GM18907 (cell line): ENCODE data around the gene CD79A.

Source experiments
- ATAC-seq: cut with Tn5 transposase; IDR thresholded peaks from one replicate; pipeline ENCODE4 v1.9.1; 2021; ENCODE audit warnings: mild to moderate bottlenecking, moderate library complexity; ENCODE audit not compliant: unreplicated experiment

CD79A gene

DNA sequence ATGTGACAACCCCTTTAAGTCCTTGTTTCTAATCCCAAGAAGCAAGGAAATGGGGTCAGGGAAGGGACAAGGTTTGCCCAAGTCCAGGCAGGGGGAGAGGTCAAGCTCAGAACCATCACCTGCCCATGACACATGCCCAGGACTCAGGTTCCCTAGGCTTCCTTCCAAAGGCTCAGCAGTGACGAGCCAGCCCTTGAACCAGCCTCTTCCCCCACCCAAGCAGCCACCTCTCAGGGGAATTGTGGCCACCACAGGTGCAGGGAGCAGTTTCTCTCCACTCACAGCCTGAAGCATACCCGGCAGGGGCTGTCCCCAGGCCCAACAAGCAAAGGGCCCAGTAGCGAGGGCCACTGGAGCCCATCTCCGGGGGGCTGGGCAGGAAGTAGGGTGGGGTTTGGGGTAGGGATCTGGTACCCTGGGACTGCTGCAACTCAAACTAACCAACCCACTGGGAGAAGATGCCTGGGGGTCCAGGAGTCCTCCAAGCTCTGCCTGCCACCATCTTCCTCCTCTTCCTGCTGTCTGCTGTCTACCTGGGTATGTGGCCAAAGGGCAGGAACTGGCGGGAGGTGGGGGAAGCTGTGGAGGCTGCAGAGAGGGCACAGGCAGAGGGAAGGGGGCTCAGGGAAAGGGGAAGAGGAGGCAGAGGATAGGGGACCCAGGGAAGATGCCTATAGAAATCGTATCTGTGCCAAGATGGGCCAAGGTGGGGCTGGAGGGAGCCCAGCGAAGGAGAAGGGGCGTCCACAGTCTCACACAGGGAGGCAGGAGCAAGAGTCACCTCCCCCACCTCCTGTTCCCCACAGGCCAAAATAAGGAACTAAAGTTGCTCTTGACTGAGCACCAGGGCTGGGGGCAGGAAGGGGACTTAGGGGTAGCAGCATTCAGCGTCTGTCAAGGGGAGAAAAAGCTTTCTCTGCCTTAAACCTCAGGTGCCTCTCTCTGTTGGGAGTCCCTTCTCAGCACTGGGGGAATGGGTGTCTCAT is at the start of gene CD79A:
Gene CD79A (plus strand): TSS at position 433 of the 986 bp plus-strand sequence. CDS start 26 bp downstream, at position 459.
- ATAC-seq: peak; percentile 76

DNA sequence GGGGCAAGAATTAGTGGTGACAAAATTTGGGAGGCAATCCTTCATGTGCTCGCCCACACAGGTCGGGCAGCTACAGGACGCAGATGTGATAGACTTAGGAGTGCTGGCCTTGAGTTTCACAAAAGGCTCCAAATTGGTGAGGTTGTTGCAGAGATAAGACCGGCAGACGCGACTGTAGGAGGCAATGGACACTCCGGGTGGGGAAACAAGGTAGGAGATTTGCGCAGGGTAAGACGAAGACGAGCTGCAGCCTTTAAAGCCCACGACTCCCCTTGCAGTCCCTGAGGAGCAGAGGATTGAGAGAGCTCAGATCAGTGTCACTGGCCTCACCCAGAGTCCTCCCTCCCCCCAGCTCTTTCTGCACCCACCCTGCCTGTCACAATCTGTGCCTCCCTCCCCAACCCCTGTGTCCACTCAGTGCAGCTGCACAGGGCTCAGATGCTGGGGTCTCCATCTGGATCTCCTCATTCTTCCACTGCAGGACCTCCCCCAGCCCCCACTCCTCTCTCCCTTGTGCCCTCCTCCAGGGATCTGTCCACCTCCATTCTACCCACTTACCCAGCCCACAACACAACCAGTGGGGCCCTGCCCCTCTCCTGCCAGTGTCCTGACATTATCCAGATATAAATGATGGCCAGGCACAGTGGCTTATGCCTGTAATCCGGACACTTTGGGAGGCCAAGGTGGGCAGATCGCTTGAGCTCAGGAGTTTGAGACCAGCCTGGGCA is 38.9 kb upstream of the CD79A start:
- no peak for ATAC-seq

DNA sequence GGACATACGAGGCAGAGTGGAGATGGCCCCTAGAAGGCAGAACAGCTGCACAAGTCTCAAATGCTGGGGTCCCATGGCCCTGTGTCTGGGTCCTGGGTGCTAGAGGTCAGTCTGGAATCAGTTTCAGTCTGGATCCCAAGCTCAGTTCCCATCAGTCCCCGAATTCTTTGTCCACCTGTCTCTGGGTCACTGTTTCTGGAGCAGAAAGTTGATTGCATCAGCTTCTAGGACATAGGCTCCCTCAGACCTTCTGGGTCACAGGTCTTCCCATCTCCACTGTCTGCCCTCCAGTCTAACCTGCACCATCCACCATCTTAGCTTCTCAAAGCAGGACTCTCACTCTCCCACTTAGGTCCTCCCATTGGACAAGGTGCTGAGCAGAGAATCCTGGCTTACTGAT is 37.9 kb upstream of the CD79A start:
- ATAC-seq: no peak

DNA sequence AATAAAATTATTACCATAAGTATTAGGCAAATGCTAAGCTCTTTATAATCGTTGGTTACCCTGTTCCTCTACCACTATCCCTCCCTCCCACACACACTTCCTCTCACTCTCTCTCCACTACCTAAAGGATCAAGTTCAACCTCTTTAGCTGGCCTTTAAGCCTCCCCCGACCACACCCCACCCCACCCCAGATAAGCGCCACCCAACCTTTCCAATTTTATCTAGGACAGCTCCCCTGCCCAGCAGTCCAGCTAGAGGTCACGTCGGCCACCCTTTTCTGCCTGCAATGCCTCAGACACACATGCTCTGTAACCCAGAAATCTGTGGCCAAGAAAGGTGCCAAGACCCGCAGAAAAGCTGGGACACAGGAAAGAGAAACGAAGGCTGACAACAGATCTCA is 33.7 kb upstream of the CD79A start:
- ATAC-seq: no peak

DNA sequence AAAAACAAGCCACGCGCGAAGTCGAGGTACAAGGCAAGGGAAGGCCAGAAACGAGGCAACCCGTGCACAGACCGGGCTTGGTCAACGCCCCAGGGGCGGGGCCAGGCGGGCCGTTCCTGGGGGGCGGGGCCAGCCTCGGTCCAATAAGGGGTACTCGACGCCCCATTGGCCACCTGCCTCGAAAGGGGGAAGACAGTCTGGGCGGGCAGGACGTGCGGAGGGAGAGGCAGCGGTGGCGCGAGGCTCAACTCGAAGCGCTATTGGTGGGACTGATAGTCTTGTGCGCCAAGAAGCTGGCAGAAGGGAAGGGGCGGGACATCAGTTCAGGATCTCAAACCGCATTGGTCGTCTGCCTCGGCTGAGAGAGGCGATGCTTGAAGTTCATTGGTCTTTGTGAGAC is 32.5 kb upstream of the CD79A start, which contains the start of gene LYPD4:
Gene LYPD4 (minus strand): TSS at position 83 of the 400 bp plus-strand sequence. CDS start 5,398 bp downstream, outside the sequence.
- ATAC-seq: no peak

DNA sequence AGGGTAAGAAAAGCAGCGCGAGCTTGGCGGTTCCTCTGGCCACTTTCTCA is 32.3 kb upstream of the CD79A start, which contains the start of gene DMRTC2:
Gene DMRTC2 (plus strand): TSS at position 42 of the 50 bp plus-strand sequence. CDS start 2,387 bp downstream, outside the sequence.
- no peak for ATAC-seq

DNA sequence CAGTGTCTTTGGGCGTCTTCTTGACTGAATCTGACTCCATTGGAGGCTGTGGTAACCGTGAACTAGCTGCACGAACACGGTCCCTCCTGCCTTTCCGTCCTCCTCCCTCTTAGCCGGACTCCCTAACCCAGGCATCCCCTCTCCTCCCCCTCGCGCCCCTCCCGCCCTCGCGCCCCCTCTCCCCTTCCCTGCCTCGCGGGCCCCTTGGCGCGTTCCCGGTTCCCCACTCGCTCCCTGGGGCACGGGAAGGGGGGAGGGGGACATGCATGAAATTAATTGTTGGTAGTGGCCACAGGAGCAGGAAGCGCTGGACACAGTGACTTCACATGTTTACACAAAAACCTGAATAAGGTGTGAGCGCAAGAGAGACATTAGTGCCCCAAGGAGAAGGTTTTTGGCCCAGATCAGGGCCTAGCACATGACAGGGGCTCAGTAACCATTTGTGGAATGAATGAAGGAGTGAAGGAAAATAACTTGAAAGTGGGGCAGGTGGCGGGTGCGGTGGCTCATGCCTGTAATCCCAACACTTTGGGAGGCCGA is 32.0 kb upstream of the CD79A start:
- ATAC-seq: no peak

DNA sequence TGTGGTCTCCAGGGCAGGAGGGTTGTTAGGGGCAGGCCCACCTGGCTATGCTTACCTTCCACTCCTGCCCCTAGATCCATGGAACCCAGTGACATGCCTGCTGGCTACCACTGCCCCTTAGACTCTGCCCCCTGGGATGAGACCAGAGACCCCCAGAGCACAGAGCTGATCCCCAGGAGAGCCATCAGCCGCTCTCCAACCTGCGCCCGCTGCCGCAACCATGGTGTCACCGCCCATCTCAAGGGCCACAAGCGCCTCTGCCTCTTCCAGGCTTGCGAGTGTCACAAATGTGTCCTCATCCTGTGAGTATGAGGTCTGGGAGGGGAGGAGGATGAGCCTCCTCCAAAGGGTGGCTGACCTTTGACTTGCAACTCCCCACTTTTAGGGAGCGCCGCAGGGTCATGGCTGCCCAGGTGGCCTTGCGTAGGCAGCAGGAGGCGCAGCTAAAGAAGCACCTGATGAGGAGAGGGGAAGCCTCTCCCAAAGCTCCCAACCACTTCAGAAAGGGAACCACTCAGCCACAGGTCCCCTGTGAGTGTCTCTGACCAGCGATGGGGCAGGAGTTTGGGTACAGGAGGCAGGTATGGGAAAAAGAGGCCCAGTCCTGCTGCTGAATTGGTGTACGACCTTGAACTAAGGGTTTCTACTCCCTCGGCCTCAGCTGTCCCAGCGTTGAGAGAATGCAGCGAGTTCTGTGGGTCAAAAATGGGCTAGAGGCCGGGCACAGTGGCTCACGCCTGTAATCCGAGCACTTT is 29.6 kb upstream of the CD79A start:
- no peak for ATAC-seq

DNA sequence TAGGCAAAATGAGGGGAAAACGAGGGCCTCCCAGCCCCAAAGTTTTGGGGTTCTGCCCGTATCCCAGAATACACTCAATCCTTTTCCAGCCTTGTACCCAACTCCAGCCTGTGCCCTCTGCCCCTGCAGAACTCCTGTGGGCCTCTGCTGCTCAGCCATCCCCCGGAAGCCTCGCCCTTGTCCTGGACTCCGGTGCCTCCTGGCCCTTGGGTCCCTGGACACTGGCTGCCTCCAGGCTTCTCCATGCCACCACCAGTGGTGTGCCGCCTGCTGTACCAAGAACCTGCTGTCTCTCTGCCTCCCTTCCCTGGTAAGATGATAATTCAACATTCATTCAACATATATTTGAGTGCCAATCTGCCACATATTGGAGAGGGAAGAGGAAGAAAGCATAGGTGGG is 28.4 kb upstream of the CD79A start:
- ATAC-seq: no peak

DNA sequence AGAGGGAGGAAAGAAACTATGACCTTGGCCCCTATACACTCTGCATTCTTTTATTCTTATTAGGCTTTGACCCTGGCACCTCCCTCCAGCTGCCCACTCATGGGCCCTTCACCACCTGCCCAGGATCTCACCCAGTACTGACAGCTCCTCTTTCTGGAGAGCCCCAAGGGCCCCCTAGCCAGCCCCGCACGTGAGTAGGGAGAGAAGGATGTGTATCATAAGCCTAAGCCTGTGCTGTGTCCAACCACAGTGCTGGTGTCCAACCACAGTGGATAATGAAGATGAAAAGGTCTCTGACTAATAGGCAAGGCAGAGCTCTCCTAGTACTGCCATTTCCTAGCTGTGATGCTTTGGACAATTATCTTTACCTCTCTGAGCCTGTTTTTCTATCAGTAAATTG is 28.0 kb upstream of the CD79A start:
- ATAC-seq: no peak

DNA sequence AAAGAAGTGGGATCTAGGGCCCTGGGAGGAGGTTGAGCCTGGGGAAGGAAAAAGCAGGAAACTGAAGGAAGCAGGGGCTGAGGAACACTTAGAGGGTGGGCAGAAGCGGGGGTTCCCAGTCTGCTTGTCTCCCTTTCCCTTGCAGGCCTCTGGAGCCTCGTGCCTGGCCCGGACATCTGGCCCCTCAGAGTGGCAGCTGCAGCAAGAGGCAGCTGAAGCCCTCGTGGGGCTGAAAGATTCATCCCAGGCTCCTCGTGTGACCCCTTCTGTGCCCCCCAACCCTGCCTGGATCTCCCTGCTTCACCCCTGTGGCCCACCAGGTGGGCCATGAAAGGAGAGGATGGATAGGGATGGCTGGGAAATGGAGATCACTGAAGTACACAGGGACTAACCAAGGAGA is 26.7 kb upstream of the CD79A start:
- no peak for ATAC-seq

DNA sequence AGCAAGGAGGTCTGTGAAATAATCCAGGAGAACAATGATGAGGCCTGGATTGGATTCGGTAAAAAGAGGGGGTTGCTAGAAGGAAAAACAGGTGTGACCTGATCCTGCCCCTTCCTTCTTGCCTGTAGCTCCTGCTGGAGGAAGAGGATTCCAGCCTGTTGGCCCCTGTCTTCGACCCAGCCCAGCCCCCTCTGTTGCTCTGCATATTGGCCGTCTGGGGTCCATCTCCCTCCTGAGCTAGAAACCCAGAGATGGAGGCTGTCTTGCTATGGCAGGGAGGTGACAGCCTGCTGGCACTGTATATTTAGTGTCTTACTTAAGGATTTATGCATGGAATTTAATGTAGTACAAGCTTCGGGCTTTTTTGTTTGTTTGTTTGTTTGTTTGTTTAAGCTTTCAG is 25.6 kb upstream of the CD79A start:
- no peak for ATAC-seq

DNA sequence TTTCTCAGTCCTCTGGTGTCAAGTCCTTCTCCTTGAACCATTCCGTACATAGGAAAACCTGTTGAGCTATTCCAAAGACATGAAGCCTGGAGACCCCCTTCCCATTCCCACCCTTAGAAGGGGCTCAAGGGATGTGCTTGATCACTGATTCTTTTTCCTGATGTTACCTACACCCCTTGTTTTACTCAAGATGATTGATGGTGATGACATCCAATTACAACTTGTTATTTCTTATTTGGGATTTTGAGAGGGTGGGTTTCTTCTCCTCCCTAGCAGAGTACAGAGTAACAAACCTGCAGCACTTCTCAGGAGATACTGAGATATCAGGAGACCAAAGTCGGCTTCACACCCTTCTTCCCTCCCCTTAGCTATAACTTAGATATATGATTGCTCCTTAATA is 23.7 kb upstream of the CD79A start:
- ATAC-seq: no peak

DNA sequence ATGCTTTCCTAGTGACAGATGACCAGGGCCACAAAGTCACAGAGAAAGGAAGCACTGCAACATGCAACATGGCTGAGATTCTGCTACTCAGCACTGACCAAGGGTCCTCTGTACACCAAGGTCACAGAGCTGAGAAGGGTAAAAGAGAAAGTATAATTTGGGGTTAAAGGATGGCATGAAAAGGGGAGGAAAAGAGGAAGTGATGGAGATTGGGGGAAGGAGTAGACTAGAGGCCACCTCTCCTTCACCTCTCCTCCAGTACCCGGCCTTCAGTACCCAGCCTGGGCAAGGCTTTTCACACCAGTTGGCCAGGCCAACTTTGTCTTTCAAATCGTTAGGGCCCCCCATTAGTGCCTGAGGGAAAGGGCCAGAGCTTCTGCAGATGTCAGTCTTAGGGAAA is 23.3 kb upstream of the CD79A start:
- ATAC-seq: no peak

DNA sequence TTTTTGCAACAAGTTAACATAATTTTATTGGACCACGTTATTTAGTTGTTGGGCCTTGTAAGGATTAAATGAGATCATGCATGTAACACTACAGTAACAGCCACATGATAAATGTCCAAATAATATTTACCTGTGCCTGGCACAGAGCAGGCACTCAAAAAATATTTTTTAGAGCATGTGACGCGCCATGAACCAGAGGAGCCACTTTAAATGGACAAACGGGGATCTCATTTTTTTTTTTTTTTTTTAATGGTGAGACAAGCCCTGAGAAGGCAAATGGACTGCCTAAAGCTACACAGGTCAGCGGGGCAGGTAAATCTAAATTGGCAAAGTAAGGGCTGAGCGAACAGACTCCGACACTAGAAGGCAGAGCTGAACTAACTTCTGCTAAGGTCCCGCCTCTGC is 17.9 kb upstream of the CD79A start:
- no peak for ATAC-seq

DNA sequence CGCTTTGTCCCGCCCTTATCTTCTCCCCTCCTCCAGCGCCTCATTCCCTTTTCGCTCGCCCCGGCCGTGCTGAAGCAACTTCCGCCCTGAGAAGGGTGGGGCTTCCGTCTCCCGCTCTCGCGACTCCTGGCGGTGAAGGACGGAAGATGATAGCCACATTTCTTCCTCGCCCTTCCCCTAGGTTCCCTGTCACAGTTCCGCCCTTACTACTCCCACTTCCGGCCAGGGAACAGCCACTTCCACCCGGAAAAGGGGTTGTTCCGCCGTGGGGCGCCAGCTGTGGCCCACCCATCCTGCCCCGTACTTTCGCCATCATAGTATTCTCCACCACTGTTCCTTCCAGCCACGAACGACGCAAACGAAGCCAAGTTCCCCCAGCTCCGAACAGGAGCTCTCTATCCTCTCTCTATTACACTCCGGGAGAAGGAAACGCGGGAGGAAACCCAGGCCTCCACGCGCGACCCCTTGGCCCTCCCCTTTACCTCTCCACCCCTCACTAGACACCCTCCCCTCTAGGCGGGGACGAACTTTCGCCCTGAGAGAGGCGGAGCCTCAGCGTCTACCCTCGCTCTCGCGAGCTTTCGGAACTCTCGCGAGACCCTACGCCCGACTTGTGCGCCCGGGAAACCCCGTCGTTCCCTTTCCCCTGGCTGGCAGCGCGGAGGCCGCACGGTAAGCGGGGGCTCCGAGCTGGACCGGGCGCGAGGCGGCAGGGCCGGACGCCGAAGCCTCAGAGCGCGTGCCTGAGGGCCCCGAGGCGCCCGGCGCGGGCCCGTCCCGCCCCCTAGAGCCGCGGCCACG is 17.3 kb upstream of the CD79A start, which contains the start of gene RPS19:
Gene RPS19 (plus strand): TSS at position 638 of the 801 bp plus-strand sequence. CDS start 520 bp downstream, outside the sequence.
- peak; percentile 85 for ATAC-seq

DNA sequence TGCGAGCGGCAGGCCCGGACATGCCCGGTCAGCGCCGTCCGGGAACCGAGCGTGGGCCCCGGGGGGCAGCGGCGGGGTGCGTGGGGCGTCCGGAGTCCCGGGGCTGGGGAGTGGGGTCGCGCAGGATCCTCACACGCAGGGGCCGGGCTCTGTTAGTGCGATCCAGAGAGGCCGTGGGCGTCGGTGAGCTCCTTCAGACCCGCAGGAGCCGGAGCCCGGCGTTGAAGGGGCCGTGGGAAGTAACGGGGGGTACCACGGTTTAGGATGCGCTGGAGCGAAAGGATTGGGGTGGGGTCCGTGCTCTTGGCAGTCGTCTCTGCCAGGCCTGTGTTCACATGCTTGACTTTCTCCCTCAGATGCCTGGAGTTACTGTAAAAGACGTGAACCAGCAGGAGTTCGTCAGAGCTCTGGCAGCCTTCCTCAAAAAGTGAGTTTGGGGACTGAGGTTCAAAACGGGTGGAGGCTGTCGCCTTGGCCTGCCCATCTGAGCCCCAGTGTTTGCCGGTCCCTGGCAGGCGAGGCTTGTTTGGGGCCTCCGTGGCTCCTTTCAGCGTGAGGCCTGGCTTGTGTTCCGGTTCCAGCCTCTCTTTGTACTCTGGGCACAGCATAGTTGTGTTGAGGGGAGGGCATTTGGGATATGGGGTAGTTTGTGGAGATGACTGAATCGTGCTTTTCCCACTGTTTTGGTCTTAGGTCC is 16.5 kb upstream of the CD79A start:
- ATAC-seq: no peak

DNA sequence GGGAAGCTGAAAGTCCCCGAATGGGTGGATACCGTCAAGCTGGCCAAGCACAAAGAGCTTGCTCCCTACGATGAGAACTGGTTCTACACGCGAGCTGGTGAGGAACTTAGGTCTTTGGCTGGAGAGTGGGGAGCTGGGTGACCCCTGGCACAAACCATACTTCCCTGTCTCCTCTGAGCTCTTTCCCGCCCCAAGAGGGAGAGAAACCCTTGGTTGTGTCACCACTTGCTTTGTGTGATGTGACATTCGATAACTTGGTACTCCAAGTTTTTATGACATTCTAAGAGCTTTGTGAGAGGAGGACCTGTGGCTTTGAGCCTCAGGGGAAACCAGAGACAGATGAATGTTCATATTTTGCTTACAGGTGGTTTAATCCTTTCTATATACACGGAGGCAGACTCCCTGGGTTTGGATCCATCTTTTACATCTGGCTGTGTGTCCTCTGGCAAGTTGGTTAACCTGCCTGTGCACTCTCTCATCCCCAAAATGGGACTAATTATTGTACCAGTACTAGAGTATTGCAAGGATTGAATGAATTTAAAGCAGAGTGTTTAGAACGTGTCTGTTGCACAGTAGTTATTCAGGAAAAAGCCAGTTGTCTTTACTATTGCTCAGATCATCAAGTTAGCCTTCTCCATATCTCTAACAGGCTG is 15.8 kb upstream of the CD79A start:
- ATAC-seq: no peak

DNA sequence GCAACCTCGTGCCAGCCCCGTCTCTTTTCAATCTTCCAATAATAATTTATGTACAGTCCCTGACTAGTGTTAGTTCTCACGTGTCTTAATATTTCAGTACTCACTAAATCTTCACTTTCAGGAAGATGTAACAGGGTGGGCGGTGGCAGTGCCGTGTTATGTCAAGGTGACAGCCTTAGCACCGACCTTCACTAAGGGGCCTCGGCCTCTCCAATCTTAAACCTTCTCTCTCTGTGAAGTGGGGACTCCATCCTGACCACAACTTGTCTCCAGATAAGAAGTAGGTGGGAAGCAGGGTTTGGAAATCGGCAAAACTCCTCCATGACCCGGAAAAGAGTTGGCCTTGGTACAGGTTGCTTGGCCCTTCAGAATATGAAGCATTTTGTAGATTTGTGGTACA is 15.2 kb upstream of the CD79A start:
- ATAC-seq: no peak
